MG63 (cell line): Measurements from ENCODE around the gene RAB9B. TPM values are rescaled to one million over a fixed set of nuclear protein-coding genes. Genes with fewer than 3 reads are reported as not detected.

Experiments
- DNase-seq: peaks from one replicate; pipeline ENCODE4 v3.0.0-alpha.2; 2020
- H3K27me3 ChIP-seq: fragments of 250-450 bp; sonication (Bioruptor Pico); 2 replicates; pipeline ENCODE4 v1.5.1; 2020; ENCODE audit warnings: mild to moderate bottlenecking, moderate library complexity
- H3K36me3 ChIP-seq: fragments of 250-450 bp; sonication (Bioruptor Pico); 2 replicates; pipeline ENCODE4 v1.5.1; 2020; ENCODE audit warnings: mild to moderate bottlenecking, moderate library complexity
- H3K4me3 ChIP-seq: fragments of 250-450 bp; sonication (Bioruptor Pico); 2 replicates; pipeline ENCODE4 v1.5.1; 2020; ENCODE audit warnings: mild to moderate bottlenecking, moderate library complexity
- H3K9me3 ChIP-seq: fragments of 250-450 bp; sonication (Bioruptor Pico); 2 replicates; pipeline ENCODE4 v1.5.1; 2020; ENCODE audit warnings: mild to moderate bottlenecking, moderate library complexity
- total RNA-seq: library from RNA; depleted of rRNA; stranded (reverse); fragments of >200 nt; shearing (Covaris generic); gene quantifications from 2 replicates; pipeline ENCODE4 v1.2.3, GENCODE V29; 2014; ENCODE audit warnings: low replicate concordance; rRNA removed

Gene RAB9B
- total RNA-seq, 1 experiment from 2014 or later = 0.26 TPM

DNA sequence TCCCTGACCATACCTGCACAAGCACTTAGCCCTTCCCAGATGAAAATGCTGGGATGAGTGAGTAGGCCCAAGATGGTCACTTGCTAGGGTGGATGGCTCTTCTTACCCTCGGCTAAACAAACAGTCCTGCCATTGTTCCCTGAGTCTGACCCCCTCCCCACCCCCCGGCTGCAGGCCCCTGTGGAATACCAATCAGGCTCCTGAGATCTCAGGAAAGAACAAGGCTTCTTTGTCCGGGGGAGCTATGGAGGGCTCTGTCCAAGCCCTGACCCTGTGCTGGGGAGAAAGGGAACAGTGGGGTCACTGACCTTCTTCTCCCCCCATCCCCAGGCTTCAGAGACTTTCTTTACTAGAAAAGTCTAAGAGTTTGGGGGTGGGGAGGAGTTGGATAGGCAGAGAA, 49.4 kb downstream of the RAB9B start:
- Histone ChIP-seq H3K36me3 (no peaks in the 10 kb centered on the region), H3K4me3 (no peak overlapping the region), H3K27me3 (no peaks in the 10 kb centered on the region), H3K9me3 (no peaks in the 10 kb centered on the region)
- DNase-seq = no peak

DNA sequence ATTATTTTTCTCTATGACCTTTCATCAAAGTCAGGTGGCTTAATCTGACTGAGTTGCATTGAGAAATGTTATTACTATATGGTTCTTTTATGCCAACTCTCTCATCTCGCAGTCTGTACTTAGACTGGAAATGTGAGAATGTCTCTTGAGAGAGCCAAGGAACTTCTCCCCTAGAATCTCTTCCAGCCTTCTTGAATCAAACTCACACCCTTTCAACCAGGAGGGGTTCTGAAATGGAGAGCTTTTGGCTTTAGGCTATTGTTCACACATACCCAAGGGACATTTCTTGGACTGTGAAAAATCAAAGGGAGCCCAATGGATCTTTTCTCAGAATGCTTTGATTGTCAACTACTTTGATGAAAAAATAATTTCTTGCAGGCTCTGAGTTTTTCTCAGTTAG, 50.4 kb downstream of the RAB9B start:
- no peak for DNase-seq
- Histone ChIP-seq H3K36me3 (no peaks in the 10 kb centered on the region), H3K4me3 (no peak overlapping the region), H3K27me3 (no peaks in the 10 kb centered on the region), H3K9me3 (no peaks in the 10 kb centered on the region)

DNA sequence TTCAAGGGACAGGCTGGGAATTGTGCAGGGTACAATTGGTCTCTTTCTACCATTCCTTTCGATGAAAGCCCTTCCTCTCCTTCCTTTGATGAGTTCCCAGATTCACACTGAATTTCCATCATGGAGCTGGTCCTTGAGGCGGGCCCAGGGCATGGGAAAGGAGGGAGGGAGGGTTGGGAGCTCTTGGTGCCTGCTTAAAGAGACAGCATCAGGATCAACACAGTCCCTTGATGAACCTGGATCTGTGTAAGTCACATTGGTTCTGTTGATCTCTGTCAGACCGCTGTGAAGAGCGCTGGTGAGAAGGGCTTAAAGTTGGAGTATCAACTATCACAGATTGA, 51.0 kb downstream of the RAB9B start:
- no peak for DNase-seq
- no peaks in the 10 kb centered on the region for H3K9me3 ChIP-seq
- no peak overlapping the region for H3K4me3 ChIP-seq
- no peaks in the 10 kb centered on the region for H3K27me3 ChIP-seq
- H3K36me3 ChIP-seq = no peaks in the 10 kb centered on the region

DNA sequence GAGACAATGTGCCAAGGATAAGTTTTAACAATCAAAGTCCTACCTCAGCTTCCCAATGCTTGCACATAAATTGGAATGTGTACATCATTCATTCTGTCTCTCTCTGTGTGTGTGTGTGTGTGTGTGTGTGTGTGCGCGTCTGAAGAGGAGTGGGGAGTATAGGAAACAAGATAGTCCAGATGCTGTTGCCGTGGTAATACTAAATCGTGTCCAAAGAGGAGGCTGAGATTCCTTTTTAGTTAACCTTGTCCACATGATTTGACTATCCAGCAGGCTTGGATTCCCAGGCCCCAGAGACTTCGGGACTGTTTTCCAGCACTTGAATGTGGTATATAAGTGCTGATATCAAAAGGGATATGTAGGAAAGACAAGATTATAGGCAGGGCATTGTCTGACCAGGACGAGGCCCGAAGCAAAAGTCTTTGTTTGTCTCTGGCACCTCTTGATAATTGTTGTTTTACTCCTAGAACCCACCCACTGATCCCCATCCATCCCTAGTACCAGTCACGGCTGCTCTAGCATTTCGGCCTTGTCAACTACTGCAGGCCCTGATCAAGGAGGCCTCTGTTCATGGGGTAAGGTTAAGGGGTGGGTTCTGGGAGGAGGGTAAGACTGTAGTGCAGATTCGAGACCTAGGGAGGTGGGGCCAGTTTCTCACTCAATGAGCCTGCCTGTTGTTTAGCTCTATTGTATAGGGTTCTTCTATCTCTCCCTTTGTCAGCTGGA, 51.6 kb downstream of the RAB9B start:
- H3K36me3 ChIP-seq = no peaks in the 10 kb centered on the region
- no peaks in the 10 kb centered on the region for H3K27me3 ChIP-seq
- no peaks in the 10 kb centered on the region for H3K9me3 ChIP-seq
- no peak overlapping the region for H3K4me3 ChIP-seq
- no peak for DNase-seq

DNA sequence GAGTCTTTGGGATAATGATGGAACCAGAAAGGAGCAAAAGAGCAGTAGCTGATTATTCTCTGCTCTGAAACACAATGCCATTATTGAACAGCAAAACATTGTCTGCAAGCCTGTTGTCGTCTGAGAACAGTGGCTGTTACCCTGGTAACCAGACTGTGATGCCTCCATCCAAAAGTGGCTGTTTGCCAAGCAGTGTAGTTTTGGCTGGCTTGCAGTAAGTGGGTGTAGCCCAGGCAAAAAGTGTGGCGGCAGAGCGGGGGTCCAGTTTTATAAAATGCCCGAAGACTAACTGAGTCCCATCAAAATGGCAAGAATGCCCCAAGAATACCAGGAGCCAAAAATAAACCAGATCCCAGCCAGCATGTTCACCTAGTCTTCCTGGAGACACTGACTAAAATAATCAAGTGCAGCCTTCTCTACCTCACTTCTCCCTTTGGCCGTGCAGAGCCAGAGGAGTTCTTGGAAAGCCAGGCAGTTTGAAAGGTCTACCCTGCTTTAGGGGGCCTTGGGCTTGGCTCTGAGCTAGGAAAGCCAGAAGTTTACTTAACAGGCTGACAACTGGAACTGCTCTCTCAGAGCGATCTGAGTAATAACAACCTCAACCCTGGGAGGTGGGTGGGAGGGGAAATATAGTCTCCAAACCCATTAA, 52.8 kb downstream of the RAB9B start:
- H3K4me3 ChIP-seq = no peak overlapping the region
- H3K9me3 ChIP-seq = no peaks in the 10 kb centered on the region
- H3K36me3 ChIP-seq = no peaks in the 10 kb centered on the region
- H3K27me3 ChIP-seq = no peaks in the 10 kb centered on the region
- DNase-seq = no peak

DNA sequence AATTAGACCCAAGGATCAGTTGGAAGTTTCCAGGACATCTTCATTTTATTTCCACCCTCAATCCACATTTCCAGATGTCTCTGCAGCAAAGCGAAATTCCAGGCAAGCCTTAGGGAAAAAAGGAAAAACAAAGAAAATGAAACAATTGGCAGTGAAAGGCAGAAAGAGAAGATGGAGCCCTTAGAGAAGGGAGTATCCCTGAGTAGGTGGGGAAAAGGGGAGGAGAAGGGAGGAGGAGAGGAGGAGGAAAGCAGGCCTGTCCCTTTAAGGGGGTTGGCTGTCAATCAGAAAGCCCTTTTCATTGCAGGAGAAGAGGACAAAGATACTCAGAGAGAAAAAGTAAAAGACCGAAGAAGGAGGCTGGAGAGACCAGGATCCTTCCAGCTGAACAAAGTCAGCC, 55.5 kb downstream of the RAB9B start, which contains the start of gene PLP1:
Gene PLP1 (plus strand): TSS at position 295 of the 400 bp plus-strand sequence. CDS start 156 bp downstream, outside the sequence.
- Histone ChIP-seq H3K4me3 (no peak within 1 kb of the TSS), H3K36me3 (no peaks in the 10 kb centered on the region), H3K9me3 (no peaks in the 10 kb centered on the region), H3K27me3 (no peaks in the 10 kb centered on the region)
- DNase-seq = no peak

DNA sequence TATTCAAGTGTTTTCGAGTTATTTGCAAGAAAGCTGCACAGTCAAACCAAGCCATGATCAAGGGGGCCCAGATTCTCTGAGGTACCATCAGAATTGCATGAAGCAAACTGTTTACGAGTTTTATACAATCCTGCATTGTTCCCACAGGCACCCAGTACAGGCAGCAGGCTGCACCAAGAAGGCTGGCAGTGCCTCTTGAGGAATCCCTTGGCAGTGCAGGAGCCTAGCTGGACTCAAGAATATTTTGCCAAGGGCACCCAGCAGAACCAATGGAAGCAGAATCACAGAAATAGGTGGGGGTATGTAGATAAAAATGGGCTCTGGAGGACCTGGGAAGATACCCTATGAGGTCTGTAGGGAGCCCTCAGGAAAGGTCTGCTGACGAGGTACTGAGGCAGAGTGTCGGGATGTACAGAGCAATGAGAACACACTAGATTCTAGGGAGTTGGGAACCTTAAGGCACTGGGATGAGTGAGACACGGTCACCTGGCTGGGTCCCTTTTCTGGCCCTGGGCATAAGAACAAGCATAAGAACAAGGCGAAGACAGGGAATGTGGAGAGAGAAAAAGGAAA, 57.9 kb downstream of the RAB9B start:
- H3K9me3 ChIP-seq = no peaks in the 10 kb centered on the region
- no peaks in the 10 kb centered on the region for H3K27me3 ChIP-seq
- no peaks in the 10 kb centered on the region for H3K36me3 ChIP-seq
- peak; percentile 6 for DNase-seq
- no peak overlapping the region for H3K4me3 ChIP-seq

DNA sequence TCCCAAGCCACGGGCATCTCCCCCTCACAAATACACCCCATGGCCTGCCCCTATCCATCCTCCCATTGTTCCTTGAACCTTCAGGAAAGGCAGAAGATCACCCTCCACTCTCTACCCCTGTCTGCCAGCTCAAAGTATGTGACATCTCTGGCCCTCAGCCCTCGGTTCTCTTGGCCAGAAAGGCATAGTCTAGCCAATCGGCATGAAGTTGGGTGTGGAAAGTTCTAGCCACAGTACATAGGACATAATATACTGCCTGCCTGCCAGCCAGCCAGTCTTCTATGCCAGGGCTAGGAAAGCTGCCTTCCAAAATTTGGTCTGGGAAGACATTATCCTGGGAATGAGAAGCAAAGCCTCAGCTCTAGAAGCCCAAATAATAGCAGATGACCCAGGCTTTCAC, 58.6 kb downstream of the RAB9B start:
- Histone ChIP-seq H3K4me3 (no peak overlapping the region), H3K27me3 (no peaks in the 10 kb centered on the region), H3K9me3 (no peaks in the 10 kb centered on the region), H3K36me3 (no peaks in the 10 kb centered on the region)
- no peak for DNase-seq

Other genes starting within 250 kb of the RAB9B start
- 12.9 and 22.8 TPM in 2 replicates for gene TCEAL4, start 246.7 kb downstream of the RAB9B start, total RNA-seq
- 1.0 TPM in 1 of 2 replicates, not detected in the other for gene TCEAL3, start 224.3 kb downstream of the RAB9B start, total RNA-seq
- 25.0 and 63.8 TPM in 2 replicates for gene TCEAL1, start 203.3 kb downstream of the RAB9B start, total RNA-seq
- 919 and 2,011 TPM in 2 replicates for gene MORF4L2, start 145.6 kb downstream of the RAB9B start, total RNA-seq
- gene TMEM31, start 121.3 kb downstream of the RAB9B start, total RNA-seq = not detected in 2 replicates
- not detected in 2 replicates for gene PLP1, start 55.4 kb downstream of the RAB9B start, total RNA-seq
- 8.6 and 44.0 TPM in 2 replicates for gene TMSB15B, start 130.4 kb upstream of the RAB9B start, total RNA-seq
- gene H2BW1, start 181.5 kb upstream of the RAB9B start, total RNA-seq = not detected in 2 replicates
- gene H2BW2, start 207.7 kb upstream of the RAB9B start, total RNA-seq = not detected in 2 replicates
- gene TMSB15C, start 244.0 kb upstream of the RAB9B start, total RNA-seq = 0.10 TPM in 1 of 2 replicates, not detected in the other